Myocyte (in vitro differentiated cells): Measurements from ENCODE around the gene ARMC9. TPM values are rescaled to one million over a fixed set of nuclear protein-coding genes. Genes with fewer than 3 reads are reported as not detected.
A peak's percentile ranks its signal among the peaks of the same experiment; 100 is the strongest.
"Not testable (repeated sequence)": the region's sequence is repeated elsewhere in the genome, so short reads cannot be mapped to it uniquely, and the experiment has no call there.

Source experiments
- DNase-seq: peaks from one replicate; pipeline ENCODE4 v3.0.0-alpha.2; 2012; ENCODE audit warnings: low read depth
- total RNA-seq: library from RNA; depleted of rRNA; stranded (reverse); fragments of >200 nt; gene quantifications from 2 replicates; pipeline ENCODE4 v1.2.3, GENCODE V29; 2014

ARMC9 gene
- total RNA-seq, 1 donor from 2014 or later: 55.7 TPM

- DNase-seq: no peak
Observed at GRCh38 chr2:231182513-231182899, 15.9 kb upstream of the ARMC9 start.

GRCh38 chr2:231183851-231184250, 14.6 kb upstream of the ARMC9 start:
- no peak for DNase-seq

GRCh38 chr2:231184319-231184718, 14.1 kb upstream of the ARMC9 start:
- no peak for DNase-seq

GRCh38 chr2:231185050-231185725, 13.2 kb upstream of the ARMC9 start:
- peak; percentile 74 for DNase-seq

- DNase-seq: no peak
Observed at GRCh38 chr2:231185886-231186285, 12.5 kb upstream of the ARMC9 start.

GRCh38 chr2:231186325-231186724, 12.1 kb upstream of the ARMC9 start:
- DNase-seq: no peak

- peak; percentile 95 for DNase-seq
Observed at GRCh38 chr2:231187736-231188505, 10.5 kb upstream of the ARMC9 start.

- no peak for DNase-seq
Observed at GRCh38 chr2:231188506-231189170, 9.8 kb upstream of the ARMC9 start.

GRCh38 chr2:231189171-231189530, 9.3 kb upstream of the ARMC9 start:
- no peak for DNase-seq

GRCh38 chr2:231189571-231190495, 8.6 kb upstream of the ARMC9 start:
- DNase-seq: peak; percentile 79

- DNase-seq: no peak
Observed at GRCh38 chr2:231190531-231191197, 7.8 kb upstream of the ARMC9 start.

- peak; percentile 88 for DNase-seq
Observed at GRCh38 chr2:231191896-231192872, 6.2 kb upstream of the ARMC9 start.

- no peak for DNase-seq
Observed at GRCh38 chr2:231193216-231193615, 5.2 kb upstream of the ARMC9 start.

GRCh38 chr2:231196592-231196991, 1.8 kb upstream of the ARMC9 start:
- DNase-seq: no peak

GRCh38 chr2:231197196-231197595, 1.2 kb upstream of the ARMC9 start:
- DNase-seq: not testable (repeated sequence)

GRCh38 chr2:231197706-231198290, 633 bp upstream of the ARMC9 start:
- no peak for DNase-seq

- no peak for DNase-seq
Observed at GRCh38 chr2:231199219-231199618, 788 bp downstream of the ARMC9 start.

- DNase-seq: no peak
Observed at GRCh38 chr2:231200805-231201474, 2.5 kb downstream of the ARMC9 start.

- DNase-seq: no peak
Observed at GRCh38 chr2:231201475-231201814, 3.0 kb downstream of the ARMC9 start.
